GM11168 (cell line): ENCODE measurements around the gene CTSV.
"Not testable (repeated sequence)": the region's sequence is repeated elsewhere in the genome, so short reads cannot be mapped to it uniquely, and the experiment has no call there.

Experiments used
- in situ Hi-C: fragments of 300-500 bp; cut with MboI; formaldehyde crosslinking; loops from one replicate; pipeline ENCODE4 v1.12.0; 2022; ENCODE audit warnings: low sequenced_read_pairs; ENCODE audit not compliant: unreplicated experiment

The CTSV gene

DNA sequence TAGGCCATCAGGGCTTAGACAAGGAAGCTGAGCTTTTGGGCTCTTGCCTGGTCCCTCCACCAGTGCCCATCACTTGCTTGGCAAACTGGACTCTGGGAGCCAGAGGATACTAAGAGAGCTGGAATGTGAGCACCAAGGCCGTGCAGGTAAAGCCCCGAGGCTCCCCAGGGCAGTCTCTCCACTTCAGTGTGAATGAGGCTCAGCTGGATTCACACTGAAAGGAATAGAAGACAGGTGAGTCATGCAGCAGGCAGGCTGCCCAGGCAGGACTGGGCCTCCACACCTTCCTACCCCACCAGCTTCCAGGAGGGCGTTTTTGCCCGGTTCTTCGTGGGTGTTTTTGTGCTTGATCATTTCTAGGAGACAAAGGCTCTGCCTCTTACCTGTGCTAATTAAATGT is 7.3 kb upstream of the CTSV start:
- in situ Hi-C loops: no loop called here

GRCh38 chr9:97045300-97045699 is 6.4 kb upstream of the CTSV start:
- in situ Hi-C loops: no loop called here

- in situ Hi-C loops: no loop called here
Observed at GRCh38 chr9:97041898-97042297, 3.0 kb upstream of the CTSV start.

DNA sequence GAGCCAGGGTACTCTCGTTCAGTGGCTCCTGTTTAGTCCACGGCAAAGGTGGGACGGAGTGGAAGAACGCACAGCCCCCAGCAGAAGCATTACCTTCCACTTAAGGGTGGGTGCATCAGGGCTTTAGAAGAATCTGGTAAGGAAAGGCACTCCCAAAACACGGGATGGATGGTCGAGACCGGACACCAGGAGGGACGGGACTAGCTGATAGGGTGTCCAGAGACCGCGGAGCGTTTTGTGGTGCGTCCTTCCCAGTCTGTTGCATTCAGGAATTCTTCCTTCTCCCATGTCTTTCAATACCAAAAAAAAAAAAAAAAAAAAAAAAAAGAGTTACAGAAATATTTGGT is 545 bp upstream of the CTSV start:
- in situ Hi-C loops: no loop called here

DNA sequence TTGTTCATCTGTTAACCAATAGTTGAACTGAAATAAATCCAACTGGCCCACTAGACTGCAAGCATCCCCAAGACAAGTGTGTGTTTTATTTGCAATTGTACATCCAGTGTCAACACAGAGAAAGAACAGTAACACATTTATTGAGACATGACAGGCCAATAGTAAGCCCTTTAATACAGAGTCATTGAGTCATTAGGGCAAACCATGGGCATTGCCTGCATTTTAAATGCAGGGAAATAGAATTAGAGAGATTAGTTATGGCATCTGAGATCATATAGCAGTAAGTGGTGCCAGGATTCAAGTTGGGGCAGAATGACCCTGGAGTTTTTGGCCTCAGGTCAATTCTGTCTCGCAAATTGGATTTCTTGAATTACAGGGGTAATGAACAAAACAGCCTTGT is 15.4 kb downstream of the CTSV start:
- in situ Hi-C loops: not testable (repeated sequence)

GRCh38 chr9:97013151-97014132 is 25.5 kb downstream of the CTSV start:
- in situ Hi-C loops: not testable (repeated sequence)

DNA sequence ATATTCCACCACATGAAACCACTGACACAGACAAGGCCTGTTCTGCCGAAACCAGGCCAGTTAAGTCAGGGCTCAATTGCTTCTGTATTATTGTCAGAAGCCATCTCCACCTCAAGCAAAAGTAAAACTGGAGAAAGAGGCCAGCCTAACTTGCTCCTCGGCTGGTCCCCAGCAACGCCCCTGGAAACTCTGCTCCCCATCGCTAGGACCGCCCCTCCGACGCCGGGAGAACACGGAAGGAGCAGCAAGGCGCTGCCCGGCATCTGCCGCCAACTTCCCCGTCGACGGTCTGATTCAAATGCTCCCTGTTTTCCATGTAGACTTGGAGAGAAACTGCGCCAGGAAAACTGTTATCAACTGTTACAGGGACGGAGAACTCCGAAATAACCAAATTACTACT is 26.3 kb downstream of the CTSV start:
- in situ Hi-C loops: not testable (repeated sequence)

DNA sequence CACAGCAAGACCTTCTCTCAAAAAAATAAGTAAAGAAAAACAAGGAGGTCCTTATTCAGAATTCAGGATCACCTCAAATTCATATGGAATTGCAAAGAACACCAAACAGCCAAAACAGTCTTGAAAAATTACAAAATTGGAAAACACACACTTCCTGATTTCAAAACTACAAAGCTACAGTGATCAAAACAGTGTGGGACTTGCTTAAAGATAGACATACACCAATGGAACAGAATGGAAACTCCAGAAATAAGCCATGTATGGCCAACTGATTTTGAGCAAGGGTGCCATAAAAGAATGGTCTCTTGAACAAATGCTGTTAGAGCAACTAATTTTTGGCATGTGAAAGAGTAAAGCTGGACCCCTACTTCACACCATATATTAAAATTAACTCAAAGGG is 36.7 kb downstream of the CTSV start:
- in situ Hi-C loops: not testable (repeated sequence)

DNA sequence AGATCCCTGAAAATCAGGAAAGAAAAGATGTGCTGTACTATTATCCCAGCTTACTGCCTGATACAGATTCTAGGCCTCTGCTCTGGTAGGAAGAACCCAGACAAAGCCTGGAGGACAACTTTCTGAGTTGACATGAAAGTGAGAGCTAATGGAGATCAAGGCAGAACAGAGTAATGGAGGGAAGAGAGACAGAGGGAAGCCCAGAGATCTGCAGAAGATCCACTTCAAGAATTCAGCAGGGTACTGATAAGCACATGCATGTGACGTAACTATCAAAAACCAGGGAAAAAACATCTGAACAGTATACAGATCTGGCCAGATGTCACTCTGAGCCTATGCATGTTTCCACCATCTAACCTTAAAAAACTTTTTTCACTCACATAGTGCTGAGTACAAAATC is 37.6 kb downstream of the CTSV start:
- in situ Hi-C loops: not testable (repeated sequence)

- in situ Hi-C loops: not testable (repeated sequence)
Observed at GRCh38 chr9:97000139-97000787, 38.7 kb downstream of the CTSV start.

GRCh38 chr9:96999733-97000132 is 39.2 kb downstream of the CTSV start:
- in situ Hi-C loops: not testable (repeated sequence)

DNA sequence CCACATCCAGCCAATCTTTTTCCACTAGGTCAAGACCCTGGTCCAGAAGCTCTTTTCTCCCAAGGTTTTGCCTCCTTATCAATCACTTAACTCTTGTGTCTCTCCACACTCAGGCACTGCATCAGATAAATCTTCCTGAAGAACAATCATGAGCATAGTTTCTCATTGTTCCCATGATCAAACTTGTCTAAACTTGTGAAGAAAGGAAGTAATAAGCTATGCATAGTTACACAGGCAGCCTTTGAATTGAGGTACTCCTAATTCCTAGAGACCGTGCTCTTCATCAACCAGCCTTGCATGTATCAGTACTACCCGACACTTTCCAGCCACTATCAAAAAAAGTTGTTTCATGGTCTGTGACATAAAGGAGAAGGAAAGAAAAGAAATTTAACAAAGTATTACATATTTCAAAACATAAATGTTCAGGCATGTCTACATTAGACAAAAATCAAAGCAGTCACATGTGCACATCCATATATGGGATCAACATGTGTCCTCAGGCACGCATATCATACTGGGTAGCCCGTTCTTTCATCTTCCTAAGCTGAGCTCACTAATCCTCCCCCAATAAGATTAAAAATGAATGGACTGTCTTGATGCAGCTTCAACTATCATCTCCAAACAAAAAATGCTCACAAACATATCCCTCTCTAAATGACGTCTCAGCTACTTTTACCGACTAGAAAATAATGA is 41.8 kb downstream of the CTSV start:
- in situ Hi-C loops: not testable (repeated sequence)

DNA sequence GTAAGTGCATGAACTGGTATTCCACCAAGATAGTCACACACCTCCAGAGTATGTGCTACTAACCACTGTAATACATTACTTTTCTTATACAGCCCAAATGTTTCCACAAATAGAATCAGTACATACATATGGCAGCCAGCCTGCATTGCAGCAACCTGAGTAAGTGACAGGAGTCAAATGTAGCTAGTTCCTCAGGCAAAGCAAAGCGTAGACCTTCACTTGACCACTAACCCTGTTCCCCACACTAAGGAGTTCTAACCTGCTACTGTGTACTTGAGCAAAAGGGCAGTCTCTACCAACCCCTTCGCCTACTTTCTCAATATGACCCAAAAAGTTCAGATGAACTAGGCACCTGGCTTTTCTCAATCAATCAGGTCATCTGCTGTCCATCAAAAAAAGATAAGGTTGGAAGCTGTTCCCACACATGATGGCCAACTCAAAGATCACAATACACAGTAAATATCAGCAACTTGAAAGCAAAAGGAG is 44.4 kb downstream of the CTSV start:
- in situ Hi-C loops: not testable (repeated sequence)

DNA sequence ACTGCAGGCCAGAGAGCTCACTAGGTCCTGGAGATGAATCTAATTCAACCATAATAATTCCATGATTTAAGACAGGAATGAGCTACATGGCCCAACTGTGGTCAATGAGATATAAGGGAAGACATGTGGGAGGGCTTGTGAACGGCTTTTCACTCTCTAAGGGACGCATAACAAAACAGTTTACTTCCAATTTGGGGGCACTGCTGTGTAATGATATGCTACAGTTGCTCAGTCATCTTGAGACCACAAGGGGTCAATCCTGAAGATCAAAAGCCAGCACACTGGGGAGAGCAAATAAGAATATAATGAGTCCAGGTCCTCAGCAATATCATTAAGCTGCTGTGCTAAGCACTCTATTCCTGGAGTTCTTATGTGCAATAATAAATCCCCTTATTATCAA is 46.6 kb downstream of the CTSV start:
- in situ Hi-C loops: not testable (repeated sequence)

DNA sequence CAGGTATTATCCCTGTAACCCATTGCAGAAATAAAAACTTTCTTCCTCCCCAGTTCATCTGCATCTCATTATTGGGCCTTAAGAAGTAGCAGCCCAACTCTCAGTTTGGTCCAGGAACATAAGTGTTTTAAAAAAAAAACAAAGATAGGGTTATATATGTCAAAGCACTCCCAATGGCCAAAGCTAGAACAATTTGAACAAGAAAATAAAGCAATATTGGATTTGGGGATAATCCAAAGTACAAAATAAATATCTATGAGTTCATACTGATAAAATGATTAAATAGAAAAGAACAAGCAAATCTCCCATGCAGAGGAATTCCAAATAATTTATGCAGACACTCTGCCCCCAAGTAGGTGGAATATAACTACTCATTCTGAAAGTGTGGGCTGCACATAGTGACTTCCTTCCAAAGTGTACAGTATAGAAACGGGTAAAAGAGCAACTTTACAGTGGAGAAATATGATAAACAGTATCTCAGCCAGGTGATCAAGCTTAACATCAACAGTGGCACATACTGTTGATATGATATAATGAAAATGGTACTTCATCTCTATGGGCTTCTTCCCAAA is 49.1 kb downstream of the CTSV start:
- in situ Hi-C loops: not testable (repeated sequence)

DNA sequence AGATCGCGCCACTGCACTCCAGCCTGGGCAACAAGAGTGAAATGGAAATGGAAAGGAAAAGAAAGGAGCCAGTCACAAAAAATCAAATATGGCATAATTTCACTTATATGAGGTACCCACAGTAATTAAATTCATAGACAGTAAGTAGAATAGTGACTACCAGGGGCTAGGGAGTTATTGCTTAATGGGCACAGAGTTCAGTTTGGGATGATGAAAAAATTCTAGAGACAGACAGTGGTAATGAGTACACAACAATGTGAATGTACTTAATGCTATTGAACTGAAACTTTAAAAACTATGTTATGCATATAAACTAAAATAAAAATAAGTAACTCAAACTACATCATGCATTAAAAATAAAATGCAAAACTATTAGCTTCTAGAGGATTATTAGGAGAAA is 54.1 kb downstream of the CTSV start:
- in situ Hi-C loops: not testable (repeated sequence)

DNA sequence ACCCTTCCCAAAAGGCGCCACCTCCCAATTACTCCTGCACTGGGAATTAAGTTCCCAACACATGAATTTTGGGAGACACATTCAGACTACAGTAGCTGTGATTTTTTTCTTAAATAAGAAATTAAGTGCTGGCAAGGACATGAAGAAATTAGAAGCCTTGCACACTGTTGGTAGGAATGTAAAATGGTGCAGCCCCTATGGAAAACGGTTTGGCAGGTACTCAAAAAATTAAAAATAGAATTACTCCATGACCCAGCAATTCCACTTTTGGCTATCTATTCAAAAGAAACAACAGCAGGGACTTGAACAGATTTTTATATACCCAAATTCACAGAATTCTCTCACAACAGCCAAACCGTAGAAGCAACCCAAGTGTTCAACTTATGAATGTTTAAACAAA is 54.8 kb downstream of the CTSV start:
- in situ Hi-C loops: not testable (repeated sequence)

GRCh38 chr9:96983496-96984122 is 55.3 kb downstream of the CTSV start:
- in situ Hi-C loops: not testable (repeated sequence)
